Natural killer cell treated with Interleukin-12 subunit alpha and Interleukin-12 subunit beta and Interleukin-15 and Interleukin-18, amount 100 ng/mL, for 72 hours (primary cell): ENCODE results near the gene NHEJ1. TPM values are rescaled to one million over a fixed set of nuclear protein-coding genes. Genes with fewer than 3 reads are reported as not detected.

Experiments
- ATAC-seq, 2 donors: fragments of 150-1000 bp; cut with Tn5 transposase in 1 of 2; sonication (Bioruptor Pico), chemical (Tn5 transposase) in 1 of 2; 2 replicates each; pipeline ENCODE4 v1.10.0; 2021
- DNase-seq: peaks from one replicate; pipeline ENCODE4 v3.0.0; 2022; ENCODE audit warnings: low spot score
- H3K27ac Mint-ChIP-seq, 2 donors: 1 replicate in 1 of 2; 2 replicates in 1 of 2; pipeline ENCODE4 v1.8.0; 2022; ENCODE audit warnings: mixed read lengths in 2 of 2, mild to moderate bottlenecking in 1 of 2, moderate library complexity in 1 of 2
- H3K27me3 Mint-ChIP-seq, 2 donors: 1 replicate in 1 of 2; 2 replicates in 1 of 2; pipeline ENCODE4 v1.8.0; 2022; ENCODE audit warnings: mixed read lengths in 2 of 2
- H3K36me3 Mint-ChIP-seq: one replicate; pipeline ENCODE4 v1.8.0; 2022; ENCODE audit warnings: mixed read lengths
- H3K4me1 Mint-ChIP-seq, 2 donors: 1 replicate in 1 of 2; 2 replicates in 1 of 2; pipeline ENCODE4 v1.8.0; 2022; ENCODE audit warnings: low read depth in 2 of 2, mixed read lengths in 2 of 2, mild to moderate bottlenecking in 1 of 2
- H3K4me3 Mint-ChIP-seq: one replicate; pipeline ENCODE4 v1.8.0; 2022; ENCODE audit warnings: mixed read lengths
- H3K9me3 Mint-ChIP-seq: 2 replicates; pipeline ENCODE4 v1.8.0; 2022; ENCODE audit warnings: mixed read lengths
- total RNA-seq, 2 donors: library from RNA; stranded (reverse); gene quantifications; one replicate each; pipeline ENCODE4 v1.2.3, GENCODE V29; 2022

The NHEJ1 gene
- total RNA-seq, 2 donors from 2014 or later, result 17.9 to 18.8 TPM

- ATAC-seq (no peak), DNase-seq (no peak)
- Mint-ChIP-seq H3K9me3 (no peaks in the 10 kb centered on the region), H3K27me3 (no peaks in the 10 kb centered on the region), H3K27ac (no peak overlapping the region), H3K4me3 (no peak overlapping the region), H3K36me3 (peaks cover 4% of the 10 kb centered on the region), H3K4me1 (peaks cover under 1 to 3% of the 10 kb centered on the region in 2 donors)
These were observed 69.9 kb downstream of the NHEJ1 start for GRCh38 chr2:219090436-219091299.

GRCh38 chr2:219089330-219089729, 71.3 kb downstream of the NHEJ1 start:
- no peak for ATAC-seq
- no peak for DNase-seq
- Mint-ChIP-seq H3K27me3 (no peaks in the 10 kb centered on the region), H3K9me3 (no peaks in the 10 kb centered on the region), H3K36me3 (peaks cover 4% of the 10 kb centered on the region), H3K4me3 (no peak overlapping the region), H3K27ac (no peak overlapping the region), H3K4me1 (peaks cover 10 to 11% of the 10 kb centered on the region in 2 donors)

- Mint-ChIP-seq H3K27me3 (no peaks in the 10 kb centered on the region), H3K27ac (no peak overlapping the region), H3K36me3 (peaks cover 4% of the 10 kb centered on the region), H3K4me1 (peaks cover 10 to 11% of the 10 kb centered on the region in 2 donors), H3K9me3 (no peaks in the 10 kb centered on the region), H3K4me3 (no peak overlapping the region)
- DNase-seq, result no peak
- no peak for ATAC-seq
These were observed 72.8 kb downstream of the NHEJ1 start for GRCh38 chr2:219087848-219088247.

GRCh38 chr2:219087361-219087760, 73.3 kb downstream of the NHEJ1 start:
- Mint-ChIP-seq H3K27me3 (no peaks in the 10 kb centered on the region), H3K4me3 (no peak overlapping the region), H3K36me3 (peaks cover 4% of the 10 kb centered on the region), H3K27ac (no peak overlapping the region), H3K9me3 (no peaks in the 10 kb centered on the region), H3K4me1 (peaks cover 10 to 11% of the 10 kb centered on the region in 2 donors)
- no peak for DNase-seq
- ATAC-seq, result no peak

- ATAC-seq, result no peak
- Mint-ChIP-seq H3K27ac (no peak overlapping the region), H3K4me3 (no peak overlapping the region), H3K36me3 (peaks cover 4% of the 10 kb centered on the region), H3K9me3 (no peaks in the 10 kb centered on the region), H3K27me3 (no peaks in the 10 kb centered on the region), H3K4me1 (peaks cover 10 to 11% of the 10 kb centered on the region in 2 donors)
- no peak for DNase-seq
These were observed 74.4 kb downstream of the NHEJ1 start for GRCh38 chr2:219086196-219086595.

GRCh38 chr2:219084791-219085190, 75.8 kb downstream of the NHEJ1 start:
- ATAC-seq (no peak), DNase-seq (no peak)
- Mint-ChIP-seq H3K4me1 (peaks cover 10 to 11% of the 10 kb centered on the region in 2 donors), H3K27ac (no peak overlapping the region), H3K9me3 (no peaks in the 10 kb centered on the region), H3K27me3 (no peaks in the 10 kb centered on the region), H3K4me3 (no peak overlapping the region), H3K36me3 (peaks cover 4% of the 10 kb centered on the region)

GRCh38 chr2:219082332-219082958, 78.2 kb downstream of the NHEJ1 start:
- Mint-ChIP-seq H3K36me3 (no peaks in the 10 kb centered on the region), H3K27me3 (no peaks in the 10 kb centered on the region), H3K9me3 (no peaks in the 10 kb centered on the region), H3K27ac (no peak overlapping the region), H3K4me3 (no peak overlapping the region), H3K4me1 (peaks cover 10 to 11% of the 10 kb centered on the region in 2 donors)
- ATAC-seq, result no peak
- DNase-seq, result no peak

- Mint-ChIP-seq H3K36me3 (no peaks in the 10 kb centered on the region), H3K27ac (no peak overlapping the region), H3K9me3 (no peaks in the 10 kb centered on the region), H3K4me3 (no peak overlapping the region), H3K4me1 (peaks cover 10 to 11% of the 10 kb centered on the region in 2 donors), H3K27me3 (no peaks in the 10 kb centered on the region)
- DNase-seq (no peak), ATAC-seq (no peak)
These were observed 78.8 kb downstream of the NHEJ1 start for GRCh38 chr2:219081701-219082331.

GRCh38 chr2:219081096-219081495, 79.5 kb downstream of the NHEJ1 start:
- no peak for DNase-seq
- Mint-ChIP-seq H3K4me3 (no peak overlapping the region), H3K27ac (no peak overlapping the region), H3K36me3 (no peaks in the 10 kb centered on the region), H3K27me3 (no peaks in the 10 kb centered on the region), H3K4me1 (peaks cover 6 to 11% of the 10 kb centered on the region in 2 donors), H3K9me3 (no peaks in the 10 kb centered on the region)
- no peak for ATAC-seq

- ATAC-seq (no peak), DNase-seq (no peak)
- Mint-ChIP-seq H3K4me3 (no peak overlapping the region), H3K27ac (no peak overlapping the region), H3K9me3 (no peaks in the 10 kb centered on the region), H3K36me3 (no peaks in the 10 kb centered on the region), H3K4me1 (no peaks in the 10 kb centered on the region), H3K27me3 (no peaks in the 10 kb centered on the region)
These were observed 81.2 kb downstream of the NHEJ1 start for GRCh38 chr2:219079417-219079816.

- Mint-ChIP-seq H3K4me1 (no peaks in the 10 kb centered on the region), H3K36me3 (no peaks in the 10 kb centered on the region), H3K27ac (no peak overlapping the region), H3K9me3 (no peaks in the 10 kb centered on the region), H3K27me3 (no peaks in the 10 kb centered on the region), H3K4me3 (no peak overlapping the region)
- DNase-seq (no peak), ATAC-seq (no peak)
These were observed 81.7 kb downstream of the NHEJ1 start for GRCh38 chr2:219078951-219079350.

- H3K36me3 Mint-ChIP-seq, result no peaks in the 10 kb centered on the region
- no peak overlapping the region for H3K27ac Mint-ChIP-seq
- no peak overlapping the region for H3K4me3 Mint-ChIP-seq
- no peaks in the 10 kb centered on the region for H3K27me3 Mint-ChIP-seq
- DNase-seq, result no peak
- no peaks in the 10 kb centered on the region for H3K4me1 Mint-ChIP-seq
- no peak for ATAC-seq
- no peaks in the 10 kb centered on the region for H3K9me3 Mint-ChIP-seq
These were observed 82.5 kb downstream of the NHEJ1 start for GRCh38 chr2:219078126-219078525.

GRCh38 chr2:219076253-219076652, 84.4 kb downstream of the NHEJ1 start:
- Mint-ChIP-seq H3K27ac (no peak overlapping the region), H3K4me3 (no peak overlapping the region), H3K9me3 (no peaks in the 10 kb centered on the region), H3K4me1 (no peaks in the 10 kb centered on the region), H3K36me3 (no peaks in the 10 kb centered on the region), H3K27me3 (no peaks in the 10 kb centered on the region)
- ATAC-seq (no peak), DNase-seq (no peak)
